MM.1S (cell line): Measurements from ENCODE around the gene FAM167B.

Experiments used
- DNase-seq: peaks from one replicate; pipeline ENCODE4 v3.0.0-alpha.2; 2015
- H2AFZ ChIP-seq: fragments of 300-600 bp; sonication (generic); 2 replicates; pipeline ENCODE4 v1.6.0; 2016; ENCODE audit warnings: antibody characterized with exemption, low read length
- H3F3A ChIP-seq: fragments of 300-600 bp; sonication (generic); 2 replicates; pipeline ENCODE4 v1.6.1; 2016; ENCODE audit warnings: mild to moderate bottlenecking, antibody characterized with exemption, low read length, moderate library complexity, mixed read lengths; ENCODE audit not compliant: insufficient read depth
- H3K27ac ChIP-seq: fragments of 300-600 bp; sonication (generic); 2 replicates; pipeline ENCODE4 v1.5.1; 2016; ENCODE audit warnings: mild to moderate bottlenecking, low read length
- H3K27me3 ChIP-seq: fragments of 300-600 bp; sonication (generic); replicated peaks from 2 replicates; pipeline ENCODE4 v1.6.0; 2016; ENCODE audit warnings: low read length; ENCODE audit not compliant: insufficient read depth
- H3K36me3 ChIP-seq: fragments of 300-600 bp; sonication (generic); replicated peaks from 2 replicates; pipeline ENCODE4 v1.6.1; 2016; ENCODE audit warnings: mild to moderate bottlenecking, low read length, mixed read lengths; ENCODE audit not compliant: insufficient read depth
- H3K4me1 ChIP-seq: fragments of 300-600 bp; sonication (generic); 2 replicates; pipeline ENCODE4 v1.6.1; 2016; ENCODE audit warnings: low read length, mixed read lengths
- H3K4me2 ChIP-seq: fragments of 300-600 bp; sonication (generic); 2 replicates; pipeline ENCODE4 v1.6.0; 2016; ENCODE audit warnings: low read depth, low read length
- H3K4me3 ChIP-seq: fragments of 300-600 bp; sonication (generic); 2 replicates; pipeline ENCODE4 v1.5.1; 2016; ENCODE audit warnings: low read length, mixed read lengths
- H3K79me2 ChIP-seq: fragments of 300-600 bp; sonication (generic); 2 replicates; pipeline ENCODE4 v1.6.1; 2016; ENCODE audit warnings: mixed run types, low read length, mixed read lengths
- H3K9ac ChIP-seq: fragments of 300-600 bp; sonication (generic); 2 replicates; pipeline ENCODE4 v1.6.1; 2016; ENCODE audit warnings: low read length, mixed read lengths
- H3K9me2 ChIP-seq: fragments of 300-600 bp; sonication (generic); replicated peaks from 2 replicates; pipeline ENCODE4 v1.6.1; 2016; ENCODE audit warnings: mild to moderate bottlenecking, low read length, mixed read lengths; ENCODE audit not compliant: insufficient read depth
- H3K9me3 ChIP-seq: fragments of 300-600 bp; sonication (generic); replicated peaks from 2 replicates; pipeline ENCODE4 v1.6.1; 2016; ENCODE audit warnings: mild to moderate bottlenecking, low read length, mixed read lengths; ENCODE audit not compliant: insufficient read depth
- H4K20me1 ChIP-seq: fragments of 300-600 bp; sonication (generic); 2 replicates; pipeline ENCODE4 v1.6.1; 2016; ENCODE audit warnings: mild to moderate bottlenecking, low read length, moderate library complexity, mixed read lengths; ENCODE audit not compliant: insufficient read depth
- CTCF ChIP-seq: fragments of 300-600 bp; sonication (generic); IDR thresholded peaks from 2 replicates; pipeline ENCODE4 v1.5.1; 2016; ENCODE audit warnings: antibody characterized with exemption, low read length, mixed read lengths
- EZH2 ChIP-seq: fragments of 300-600 bp; sonication (generic); optimal IDR thresholded peaks from 2 replicates; pipeline ENCODE3; 2017; ENCODE audit warnings: low read depth, mild to moderate bottlenecking, antibody characterized with exemption, low read length, mixed read lengths
- EZH2phosphoT487 ChIP-seq: fragments of 300-600 bp; sonication (generic); IDR thresholded peaks from 2 replicates; pipeline ENCODE4 v1.6.1; 2018; ENCODE audit warnings: antibody characterized with exemption, low read length

FAM167B gene

GRCh38 chr1:32216566-32216965 is 30.5 kb upstream of the FAM167B start:
- H3K9me2 ChIP-seq, result no peaks in the 10 kb centered on the region
- H3K9ac ChIP-seq, result no peak overlapping the region
- H3K79me2 ChIP-seq, result 0 out of 2 replicates have a peak, but pooled peaks cover 6% of the 10 kb centered on the region
- DNase-seq, result no peak
- H3K4me2 ChIP-seq, result no peak overlapping the region
- TF ChIP-seq EZH2 (no peak), EZH2phosphoT487 (no peak), CTCF (no peak)
- no peaks in the 10 kb centered on the region for H4K20me1 ChIP-seq
- H2AFZ ChIP-seq, result no peak overlapping the region
- no peak overlapping the region for H3K4me3 ChIP-seq
- no peaks in the 10 kb centered on the region for H3K9me3 ChIP-seq
- H3K27ac ChIP-seq, result no peak overlapping the region
- no peaks in the 10 kb centered on the region; the same call in 1 of the 2 replicates for H3K4me1 ChIP-seq
- H3K27me3 ChIP-seq, result no peaks in the 10 kb centered on the region
- no peaks in the 10 kb centered on the region; the same call in 1 of the 2 replicates for H3K36me3 ChIP-seq
- H3F3A ChIP-seq, result no peaks in the 10 kb centered on the region

- no peaks in the 10 kb centered on the region for H3F3A ChIP-seq
- peaks cover under 1% of the 10 kb centered on the region; the same call in 1 of the 2 replicates for H3K36me3 ChIP-seq
- H3K9ac ChIP-seq, result no peak overlapping the region
- peaks cover 28% of the 10 kb centered on the region for H3K79me2 ChIP-seq
- no peaks in the 10 kb centered on the region for H3K27me3 ChIP-seq
- no peak overlapping the region for H3K27ac ChIP-seq
- H2AFZ ChIP-seq, result no peak overlapping the region
- H3K9me3 ChIP-seq, result no peaks in the 10 kb centered on the region
- no peak for DNase-seq
- no peak overlapping the region for H3K4me2 ChIP-seq
- no peaks in the 10 kb centered on the region for H3K9me2 ChIP-seq
- H4K20me1 ChIP-seq, result no peaks in the 10 kb centered on the region
- H3K4me1 ChIP-seq, result peaks cover 5% of the 10 kb centered on the region; the same call in 1 of the 2 replicates
- TF ChIP-seq EZH2phosphoT487, result no peak
- no peak for TF ChIP-seq CTCF
- TF ChIP-seq EZH2, result no peak
- H3K4me3 ChIP-seq, result no peak overlapping the region
Measured at GRCh38 chr1:32219022-32219421, 28.0 kb upstream of the FAM167B start.

GRCh38 chr1:32220746-32221580 is 26.1 kb upstream of the FAM167B start:
- H4K20me1 ChIP-seq, result no peaks in the 10 kb centered on the region
- no peaks in the 10 kb centered on the region for H3K9me2 ChIP-seq
- TF ChIP-seq EZH2 (no peak), CTCF (no peak), EZH2phosphoT487 (no peak)
- no peaks in the 10 kb centered on the region for H3K9me3 ChIP-seq
- peaks cover 5% of the 10 kb centered on the region; the same call in 1 of the 2 replicates for H3K4me1 ChIP-seq
- DNase-seq, result peak; percentile 1
- peak overlapping the region; percentile 91; the same call in 1 of the 2 replicates for H3K9ac ChIP-seq
- 0 out of 2 replicates have a peak, but pooled peaks cover 3% of the 10 kb centered on the region for H3K36me3 ChIP-seq
- H3K79me2 ChIP-seq, result peaks cover 37% of the 10 kb centered on the region
- H3K4me2 ChIP-seq, result peak overlapping the region; percentile 84
- no peaks in the 10 kb centered on the region for H3K27me3 ChIP-seq
- H3K4me3 ChIP-seq, result peak overlapping the region; percentile 77; the same call in 1 of the 2 replicates
- no peak overlapping the region for H3K27ac ChIP-seq
- no peak overlapping the region for H2AFZ ChIP-seq
- no peaks in the 10 kb centered on the region for H3F3A ChIP-seq
